Hematopoietic multipotent progenitor cell treated with erythropoietin and hydrocortisone succinate and interleukin-3 and kit ligand, for 4 days (in vitro differentiated cells): Measurements from ENCODE around the gene APOE.
"Not testable (repeated sequence)": the region's sequence is repeated elsewhere in the genome, so short reads cannot be mapped to it uniquely, and the experiment has no call there.

Experiments
- DNase-seq: peaks from one replicate; pipeline ENCODE4 v3.0.0-alpha.2; 2015

APOE gene

DNA sequence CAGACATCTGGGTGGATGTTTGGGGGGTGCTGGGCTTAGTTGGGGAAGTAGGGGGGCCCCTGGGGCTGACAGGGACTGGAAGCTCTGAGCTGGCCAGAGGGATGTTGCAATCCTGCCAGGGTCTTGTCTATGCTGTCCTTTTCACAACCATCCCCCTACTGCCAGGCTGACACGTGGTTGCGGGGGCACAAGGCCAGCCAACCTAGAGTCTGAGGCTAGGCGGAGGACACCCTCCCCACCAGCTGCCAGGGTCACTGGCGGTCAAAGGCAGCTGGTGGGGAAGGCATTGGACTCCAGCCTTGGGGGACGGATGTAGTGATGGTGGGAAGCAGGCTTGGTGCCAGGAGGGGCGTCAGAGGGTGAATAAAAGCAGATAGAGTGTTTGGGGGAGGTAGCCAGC lies 7.3 kb downstream of the APOE start:
- peak; percentile 73 for DNase-seq

DNA sequence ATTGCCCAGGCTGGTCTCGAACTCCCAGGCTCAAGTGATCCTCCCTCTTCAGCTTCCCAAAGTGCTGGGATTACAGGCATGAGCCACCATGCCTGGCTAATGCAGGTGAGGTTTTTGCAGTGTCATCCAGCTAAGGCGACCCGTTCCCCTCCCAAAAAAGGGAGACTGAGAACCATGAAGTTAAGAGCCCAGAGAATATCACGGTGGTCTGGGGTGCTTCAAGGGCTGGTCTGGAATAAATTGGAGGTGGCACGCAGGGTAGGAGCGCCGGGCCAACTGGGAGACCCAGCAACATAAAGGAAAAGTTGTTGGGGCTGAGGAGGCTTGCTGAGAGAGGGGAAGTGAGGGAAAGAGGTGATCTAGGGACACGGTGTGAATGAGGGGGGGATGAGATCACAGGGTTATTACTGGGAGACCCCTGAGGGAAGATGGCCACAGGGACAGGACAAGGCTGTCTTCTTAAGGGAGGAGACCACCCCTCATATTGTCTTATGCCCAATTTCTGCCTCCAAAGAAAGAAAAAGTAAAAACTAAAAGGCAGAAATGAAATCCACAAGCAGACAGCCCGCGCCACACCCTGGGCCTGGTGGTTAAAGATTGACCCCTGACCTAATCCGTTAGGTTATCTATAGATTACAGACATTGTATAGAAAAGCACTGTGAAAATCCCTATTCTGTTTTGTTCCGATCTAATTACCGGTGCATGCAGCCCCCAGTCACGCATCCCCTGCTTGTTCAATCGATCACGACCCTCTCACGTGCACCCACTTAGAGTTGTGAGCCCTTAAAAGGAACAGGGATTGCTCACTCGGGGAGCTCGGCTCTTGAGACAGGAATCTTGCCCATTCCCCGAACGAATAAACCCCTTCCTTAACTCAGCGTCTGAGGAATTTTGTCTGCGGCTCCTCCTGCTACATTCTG lies 8.2 kb downstream of the APOE start:
- DNase-seq, result peak; percentile 83

DNA sequence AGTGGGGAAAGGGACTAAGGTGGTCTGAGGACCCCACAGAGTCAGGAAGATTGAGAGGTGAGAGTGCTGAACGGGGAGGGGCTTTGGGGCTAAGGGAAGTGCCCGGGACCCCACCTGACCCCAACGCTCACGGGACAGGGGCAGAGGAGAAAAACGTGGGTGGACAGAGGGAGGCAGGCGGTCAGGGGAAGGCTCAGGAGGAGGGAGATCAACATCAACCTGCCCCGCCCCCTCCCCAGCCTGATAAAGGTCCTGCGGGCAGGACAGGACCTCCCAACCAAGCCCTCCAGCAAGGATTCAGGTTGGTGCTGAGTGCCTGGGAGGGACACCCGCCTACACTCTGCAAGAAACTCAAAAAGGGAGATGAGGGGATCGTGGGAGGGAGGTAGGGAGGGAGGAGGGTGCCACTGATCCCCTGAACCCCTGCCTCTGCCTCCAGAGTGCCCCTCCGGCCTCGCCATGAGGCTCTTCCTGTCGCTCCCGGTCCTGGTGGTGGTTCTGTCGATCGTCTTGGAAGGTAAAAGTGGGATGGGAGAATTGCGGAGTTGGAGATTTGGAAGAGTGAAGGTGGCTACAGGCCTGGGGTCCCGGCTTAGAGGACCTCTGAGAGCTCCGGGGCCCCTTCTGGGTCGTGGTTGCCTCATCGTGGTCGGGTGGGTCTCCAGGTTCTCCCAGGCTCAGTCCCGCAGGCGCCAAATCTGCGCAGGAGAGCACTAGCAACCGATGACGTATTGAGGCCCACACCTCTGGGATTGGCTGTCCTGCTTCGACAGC lies 9.0 kb downstream of the APOE start, which contains the start of gene APOC1:
Gene APOC1 (plus strand): TSS at position 176 of the 774 bp plus-strand sequence. CDS start 284 bp downstream, at position 460.
- peak; percentile 93 for DNase-seq

DNA sequence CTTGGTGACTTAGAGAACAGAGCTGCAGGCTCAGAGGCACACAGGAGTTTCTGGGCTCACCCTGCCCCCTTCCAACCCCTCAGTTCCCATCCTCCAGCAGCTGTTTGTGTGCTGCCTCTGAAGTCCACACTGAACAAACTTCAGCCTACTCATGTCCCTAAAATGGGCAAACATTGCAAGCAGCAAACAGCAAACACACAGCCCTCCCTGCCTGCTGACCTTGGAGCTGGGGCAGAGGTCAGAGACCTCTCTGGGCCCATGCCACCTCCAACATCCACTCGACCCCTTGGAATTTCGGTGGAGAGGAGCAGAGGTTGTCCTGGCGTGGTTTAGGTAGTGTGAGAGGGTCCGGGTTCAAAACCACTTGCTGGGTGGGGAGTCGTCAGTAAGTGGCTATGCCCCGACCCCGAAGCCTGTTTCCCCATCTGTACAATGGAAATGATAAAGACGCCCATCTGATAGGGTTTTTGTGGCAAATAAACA lies 18.7 kb downstream of the APOE start:
- DNase-seq, result no peak

DNA sequence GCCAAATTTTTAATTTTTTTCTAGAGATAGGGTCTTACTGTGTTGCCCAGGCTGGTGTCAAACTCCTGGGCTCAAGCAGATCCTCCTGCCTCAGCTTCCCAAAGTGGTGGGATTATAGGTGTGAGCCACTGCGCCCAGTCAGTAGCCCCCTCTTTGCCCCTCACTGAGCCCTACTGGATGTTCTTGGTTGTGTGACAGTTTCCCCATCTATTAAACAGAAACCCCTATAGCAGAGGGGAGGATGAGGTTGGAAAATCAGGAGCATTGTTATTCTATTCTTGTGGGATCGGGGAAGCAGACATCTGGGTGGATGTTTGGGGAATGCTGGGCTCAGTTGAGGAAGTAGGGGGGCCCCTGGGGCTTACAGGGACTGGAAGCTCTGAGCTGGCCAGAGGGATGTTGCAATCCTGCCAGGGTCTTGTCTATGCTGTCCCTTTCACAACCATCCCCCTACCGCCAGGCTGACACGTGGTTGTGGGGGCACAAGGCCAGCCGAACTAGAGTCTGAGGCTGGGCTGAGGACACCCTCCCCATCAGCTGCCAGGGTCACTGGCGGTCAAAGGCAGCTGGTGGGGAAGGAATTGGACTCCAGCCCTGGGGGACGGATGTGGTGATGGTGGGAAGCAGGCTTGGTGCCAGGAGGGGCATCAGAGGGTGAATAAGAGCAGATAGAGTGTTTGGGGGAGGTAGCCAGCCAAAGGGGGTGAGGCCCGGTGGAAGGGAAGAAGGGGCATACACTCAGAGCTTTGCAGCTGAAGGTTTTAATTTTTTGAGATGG lies 19.7 kb downstream of the APOE start:
- DNase-seq, result peak; percentile 78

DNA sequence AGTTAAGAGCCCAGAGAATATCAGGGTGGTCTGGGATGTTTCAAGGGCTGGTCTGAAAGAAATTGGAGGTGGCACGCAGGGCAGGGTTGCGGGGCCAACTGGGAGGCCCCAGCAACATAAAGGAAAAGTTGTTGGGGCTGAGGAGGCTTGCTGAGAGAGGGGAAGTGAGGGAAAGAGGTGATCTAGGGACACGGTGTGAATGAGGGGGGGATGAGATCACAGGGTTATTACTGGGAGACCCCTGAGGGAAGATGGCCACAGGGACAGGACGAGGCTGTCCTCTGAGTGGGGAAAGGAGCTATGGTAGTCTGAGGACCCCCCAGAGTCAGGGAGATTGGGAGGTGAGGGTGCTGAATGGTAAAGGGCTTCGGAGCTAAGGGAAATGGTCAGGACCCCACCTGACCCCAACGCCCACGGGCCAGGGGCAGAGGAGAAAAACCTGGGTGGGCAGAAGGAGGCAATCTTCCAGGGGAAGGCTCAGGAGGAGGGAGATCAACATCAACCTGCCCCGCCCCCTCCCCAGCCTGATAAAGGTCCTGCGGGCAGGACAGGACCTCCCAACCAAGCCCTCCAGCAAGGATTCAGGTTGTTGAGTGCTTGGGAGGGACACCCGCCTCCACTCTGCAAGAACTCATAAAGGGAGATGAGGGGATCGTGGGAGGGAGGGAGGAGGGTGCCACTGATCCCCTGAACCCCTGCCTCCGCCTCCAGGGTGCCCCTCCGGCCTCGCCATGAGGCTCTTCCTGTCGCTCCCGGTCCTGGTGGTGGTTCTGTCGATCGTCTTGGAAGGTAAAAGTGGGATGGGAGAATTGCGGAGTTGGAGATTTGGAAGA lies 20.9 kb downstream of the APOE start:
- not testable (repeated sequence) for DNase-seq

DNA sequence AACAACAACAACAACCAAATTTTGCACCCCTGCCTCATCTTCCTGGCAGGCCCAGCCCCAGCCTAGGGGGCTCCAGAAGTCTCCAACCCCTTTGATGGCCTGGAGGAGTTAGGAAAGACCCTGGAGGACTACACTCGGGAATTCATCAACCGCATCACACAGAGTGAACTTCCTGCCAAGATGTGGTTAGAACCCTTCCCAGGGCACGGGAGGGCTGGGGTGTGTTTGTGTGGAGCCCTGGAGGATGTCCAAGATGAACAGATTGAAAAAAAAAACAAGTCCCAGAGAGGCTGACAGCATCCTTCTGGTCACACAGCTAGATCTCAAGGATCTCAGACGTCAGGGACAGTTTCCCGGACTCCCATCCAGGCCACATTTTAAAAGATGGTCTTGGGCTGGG lies 22.1 kb downstream of the APOE start:
- no peak for DNase-seq

DNA sequence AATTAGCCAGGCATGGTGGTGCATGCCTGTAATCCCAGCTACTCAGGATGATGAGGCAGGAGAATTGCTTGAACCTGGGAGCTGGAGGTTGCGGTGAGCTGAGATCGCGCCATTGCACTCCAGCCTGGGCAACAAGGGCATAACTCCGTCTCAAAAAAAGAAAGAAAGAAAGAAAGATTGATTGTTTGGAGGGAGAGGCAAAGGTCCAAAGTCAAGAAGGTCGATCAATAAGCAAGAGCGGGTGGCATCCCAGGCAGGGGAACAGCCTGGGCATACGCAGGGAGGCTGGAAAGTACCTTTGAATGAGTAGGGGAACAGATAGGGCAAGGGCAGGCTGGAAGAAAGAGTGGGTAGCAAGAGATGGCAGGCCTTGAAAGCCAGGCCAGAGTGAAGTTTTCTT lies 24.5 kb downstream of the APOE start:
- no peak for DNase-seq

DNA sequence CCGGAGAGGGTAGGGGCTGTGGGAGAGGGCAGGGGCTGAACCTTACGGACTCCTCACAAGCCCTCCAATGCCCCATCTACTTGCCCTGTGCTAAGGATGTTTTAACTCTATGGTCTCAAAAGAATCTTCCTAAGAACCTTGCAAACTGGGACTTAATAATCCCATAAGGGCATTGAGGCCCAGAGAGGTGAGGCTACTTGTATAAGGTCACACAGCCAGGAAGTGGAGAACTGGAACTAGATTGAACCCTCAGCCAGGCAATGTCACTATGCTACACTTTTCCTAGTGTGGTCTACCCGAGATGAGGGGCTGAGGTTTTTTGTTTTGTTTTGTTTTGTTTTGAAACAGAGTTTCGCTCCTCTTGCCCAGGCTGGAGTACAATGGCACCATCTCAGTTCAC lies 25.9 kb downstream of the APOE start:
- DNase-seq, result no peak

DNA sequence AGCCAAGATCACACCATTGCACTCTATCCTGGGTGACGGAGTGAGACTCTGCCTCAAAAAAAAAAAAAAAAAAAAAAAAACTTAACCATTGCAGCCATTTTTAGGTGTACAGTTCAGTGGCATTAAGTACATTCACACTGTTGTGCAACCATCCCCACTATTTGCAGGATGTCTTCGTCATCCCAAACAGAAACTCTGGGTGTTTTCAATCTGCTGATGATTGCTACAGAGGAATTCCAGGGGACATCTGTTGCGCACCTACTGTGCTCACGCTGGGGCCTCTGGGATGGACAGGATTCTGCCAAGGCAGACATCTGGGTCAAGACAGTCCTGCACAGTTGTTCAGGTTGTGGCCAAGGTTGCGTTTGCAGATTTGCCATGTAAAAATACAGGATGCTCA lies 34.1 kb downstream of the APOE start:
- DNase-seq, result no peak

DNA sequence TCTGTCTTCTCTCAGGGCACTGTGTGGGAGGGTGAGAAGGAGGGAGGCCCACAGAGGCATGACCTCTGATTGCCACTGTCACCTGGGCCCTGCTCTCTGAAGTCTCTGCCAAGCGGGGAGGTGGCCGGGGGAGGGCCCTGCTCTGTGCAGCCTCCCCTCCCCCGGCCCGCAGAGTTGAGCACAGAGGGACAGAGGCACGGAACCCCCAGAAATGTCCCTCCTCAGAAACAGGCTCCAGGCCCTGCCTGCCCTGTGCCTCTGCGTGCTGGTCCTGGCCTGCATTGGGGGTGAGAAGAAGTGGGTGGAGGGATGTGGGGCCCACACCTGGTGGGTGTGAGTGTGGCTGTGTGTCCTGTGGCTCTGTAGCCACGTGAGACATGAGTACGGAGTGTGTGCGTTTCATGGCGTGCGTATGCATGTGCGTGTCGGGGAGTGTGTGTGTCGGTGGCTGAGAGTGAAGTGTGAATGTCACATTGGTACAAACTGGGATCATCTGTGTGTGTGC lies 36.5 kb downstream of the APOE start, which contains the start of gene APOC4:
Gene APOC4 (plus strand): TSS at position 171 of the 505 bp plus-strand sequence. CDS start 41 bp downstream, at position 212.
- DNase-seq, result no peak

DNA sequence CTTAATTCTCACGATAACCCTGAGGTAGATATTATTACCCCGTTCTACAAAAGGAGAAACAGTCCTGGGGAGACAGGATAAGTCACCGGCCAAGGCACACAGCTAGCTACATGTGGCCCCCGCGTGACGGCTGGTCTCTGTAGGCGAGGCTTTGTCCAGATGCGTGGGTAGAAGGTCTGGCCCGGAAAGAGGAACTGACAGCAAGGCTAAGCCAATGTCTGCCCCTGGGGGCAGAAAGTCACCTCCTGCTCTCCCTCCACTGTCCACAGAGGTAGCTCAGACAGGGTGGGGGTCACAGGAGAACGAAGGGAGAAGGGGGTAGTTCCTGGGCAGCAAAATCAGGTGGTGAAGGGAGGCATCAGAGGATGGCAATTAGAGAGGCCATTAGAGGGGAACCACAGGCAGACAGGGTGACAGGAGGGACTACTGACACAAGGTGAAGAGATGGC lies 38.2 kb downstream of the APOE start:
- DNase-seq, result peak; percentile 90

DNA sequence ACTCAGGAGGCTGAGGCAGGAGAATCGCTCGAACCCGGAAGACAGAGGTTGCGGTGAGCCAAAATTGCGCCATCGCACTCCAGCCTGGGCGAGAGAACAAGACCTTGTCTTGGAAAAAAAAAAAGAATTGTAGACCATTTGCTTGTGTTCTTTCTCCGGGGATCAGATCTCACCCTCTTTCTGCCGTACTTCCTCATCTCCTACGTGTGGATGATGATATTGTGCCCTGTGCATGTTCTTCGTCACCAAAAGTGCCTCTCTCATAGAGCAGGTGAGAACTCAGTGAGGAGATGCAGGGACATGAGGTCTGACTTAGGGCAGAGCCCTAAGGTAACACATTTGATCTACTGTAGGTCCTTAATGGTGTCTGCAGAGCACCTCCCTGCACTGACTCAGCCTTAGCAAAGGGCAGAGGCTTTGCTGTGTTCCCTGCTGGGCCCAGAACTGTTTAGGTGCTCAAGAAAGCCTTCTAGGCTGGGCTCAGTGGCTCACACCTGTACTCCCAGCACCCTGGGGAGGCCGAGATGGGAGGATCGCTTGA lies 41.5 kb downstream of the APOE start:
- DNase-seq, result no peak

DNA sequence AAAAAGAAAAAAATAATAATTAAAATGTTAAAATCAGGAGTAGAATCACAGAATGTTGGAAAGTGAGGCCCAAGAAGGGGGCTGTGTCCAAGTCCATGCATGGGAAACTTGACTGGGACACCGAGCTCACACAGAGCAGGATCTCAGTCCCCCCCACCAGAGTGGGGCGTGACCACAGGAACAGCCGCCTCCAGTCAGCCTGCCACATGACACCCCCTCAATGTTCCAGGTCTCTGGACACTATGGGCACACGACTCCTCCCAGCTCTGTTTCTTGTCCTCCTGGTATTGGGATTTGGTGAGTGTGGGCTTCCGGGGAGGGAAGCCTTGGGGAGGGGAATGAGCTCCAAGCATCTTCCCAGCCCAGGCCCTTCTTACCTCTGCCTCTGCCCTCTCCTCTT lies 42.6 kb downstream of the APOE start:
- no peak for DNase-seq

DNA sequence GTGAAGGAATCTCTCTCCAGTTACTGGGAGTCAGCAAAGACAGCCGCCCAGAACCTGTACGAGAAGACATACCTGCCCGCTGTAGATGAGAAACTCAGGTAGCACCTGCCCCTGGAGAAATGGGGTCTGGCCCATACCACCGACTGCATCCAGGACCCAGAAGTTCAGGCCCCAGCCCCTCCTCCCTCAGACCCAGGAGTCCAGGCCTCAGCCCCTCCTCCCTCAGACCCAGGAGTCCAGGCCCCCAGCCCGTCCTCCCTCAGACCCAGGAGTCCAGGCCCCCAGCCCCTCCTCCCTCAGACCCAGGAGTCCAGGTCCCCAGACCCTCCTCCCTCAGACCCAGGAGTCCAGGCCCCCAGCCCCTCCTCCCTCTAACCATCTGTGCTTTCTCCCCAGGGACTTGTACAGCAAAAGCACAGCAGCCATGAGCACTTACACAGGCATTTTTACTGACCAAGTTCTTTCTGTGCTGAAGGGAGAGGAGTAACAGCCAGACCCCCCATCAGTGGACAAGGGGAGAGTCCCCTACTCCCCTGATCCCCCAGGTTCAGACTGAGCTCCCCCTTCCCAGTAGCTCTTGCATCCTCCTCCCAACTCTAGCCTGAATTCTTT lies 43.3 kb downstream of the APOE start:
- no peak for DNase-seq

DNA sequence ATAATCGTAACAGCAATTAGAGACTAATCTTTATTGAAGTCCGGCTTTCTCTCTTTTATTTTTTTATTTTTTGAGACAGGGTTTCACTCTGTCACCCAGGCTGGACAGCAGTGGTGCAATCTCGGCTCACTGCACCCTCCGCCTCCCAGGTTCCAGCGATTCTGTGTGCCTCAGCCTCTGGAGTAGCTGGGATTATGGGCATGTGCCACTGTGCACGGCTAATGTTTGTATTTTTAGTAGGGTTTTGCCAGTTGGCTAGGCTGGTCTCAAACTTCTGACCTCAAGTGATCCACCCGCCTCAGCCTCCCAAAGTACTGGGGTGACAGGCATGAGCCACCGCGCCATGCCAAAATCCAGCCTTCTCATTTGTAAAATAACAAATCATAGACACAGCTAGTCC lies 44.0 kb downstream of the APOE start:
- DNase-seq, result no peak

DNA sequence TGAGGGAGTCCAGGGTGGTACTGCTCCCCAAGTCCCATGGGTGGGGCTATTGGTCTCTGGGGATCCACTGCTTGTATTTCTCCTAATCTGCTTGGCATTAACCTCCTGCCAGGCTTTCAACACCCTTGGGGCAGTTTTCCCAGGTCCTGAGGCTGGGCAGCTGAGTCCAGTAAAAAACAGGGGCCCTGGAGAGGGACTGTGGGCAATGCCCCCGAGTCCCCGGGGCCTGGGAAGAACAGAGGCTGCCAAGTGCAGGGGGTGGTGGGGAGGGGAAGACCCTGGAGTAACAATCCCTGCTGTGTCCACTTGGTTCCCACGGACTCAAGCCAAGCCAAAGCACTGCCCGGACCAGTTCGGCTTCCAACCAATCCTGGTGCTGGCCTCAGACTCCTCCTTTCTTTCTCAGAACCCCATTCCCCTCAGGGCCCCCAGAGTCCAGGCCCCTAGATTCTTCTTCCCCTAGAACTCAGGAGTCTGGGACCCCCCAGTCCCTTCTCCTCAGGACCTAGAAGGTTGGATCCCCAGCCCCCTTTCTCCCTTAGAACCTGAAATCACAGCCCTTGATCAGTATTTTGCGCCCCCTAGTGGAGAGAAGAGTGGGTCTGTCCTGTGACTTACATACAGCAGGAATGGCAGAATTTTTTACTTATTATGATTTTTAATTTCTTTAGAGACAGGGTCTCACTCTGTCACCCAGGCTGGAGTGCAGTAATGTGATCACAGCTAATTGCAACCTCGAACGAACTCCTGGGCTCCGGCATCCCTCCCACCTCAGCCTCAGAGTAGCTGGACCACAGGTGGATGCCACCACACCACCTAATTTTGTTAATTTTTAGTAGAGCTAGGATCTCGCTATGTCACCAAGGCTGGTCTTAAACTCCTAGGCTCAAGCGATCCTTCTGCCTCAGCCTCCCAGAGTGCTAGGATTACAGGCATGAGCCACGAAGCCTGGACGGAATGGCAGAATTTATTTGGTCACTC lies 45.9 kb downstream of the APOE start:
- peak; percentile 93 for DNase-seq

DNA sequence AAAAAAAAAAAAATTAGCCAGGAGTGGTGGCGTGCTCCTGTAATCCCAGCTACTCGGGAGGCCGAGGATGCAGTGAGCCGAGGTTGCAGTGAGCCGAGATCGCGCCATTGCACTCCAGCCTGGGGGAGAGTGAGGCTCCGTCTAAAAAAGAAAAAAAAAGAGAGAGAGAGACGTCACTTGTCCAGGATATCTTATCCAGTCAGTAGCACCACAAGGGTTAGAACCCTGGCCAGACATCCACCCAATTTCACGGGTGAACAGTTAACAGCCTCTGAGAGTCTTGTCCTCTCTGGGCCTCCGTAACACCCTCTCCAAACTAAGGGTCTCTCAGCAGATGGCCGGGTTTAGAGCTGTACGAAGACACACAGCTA lies 48.7 kb downstream of the APOE start:
- DNase-seq, result no peak

DNA sequence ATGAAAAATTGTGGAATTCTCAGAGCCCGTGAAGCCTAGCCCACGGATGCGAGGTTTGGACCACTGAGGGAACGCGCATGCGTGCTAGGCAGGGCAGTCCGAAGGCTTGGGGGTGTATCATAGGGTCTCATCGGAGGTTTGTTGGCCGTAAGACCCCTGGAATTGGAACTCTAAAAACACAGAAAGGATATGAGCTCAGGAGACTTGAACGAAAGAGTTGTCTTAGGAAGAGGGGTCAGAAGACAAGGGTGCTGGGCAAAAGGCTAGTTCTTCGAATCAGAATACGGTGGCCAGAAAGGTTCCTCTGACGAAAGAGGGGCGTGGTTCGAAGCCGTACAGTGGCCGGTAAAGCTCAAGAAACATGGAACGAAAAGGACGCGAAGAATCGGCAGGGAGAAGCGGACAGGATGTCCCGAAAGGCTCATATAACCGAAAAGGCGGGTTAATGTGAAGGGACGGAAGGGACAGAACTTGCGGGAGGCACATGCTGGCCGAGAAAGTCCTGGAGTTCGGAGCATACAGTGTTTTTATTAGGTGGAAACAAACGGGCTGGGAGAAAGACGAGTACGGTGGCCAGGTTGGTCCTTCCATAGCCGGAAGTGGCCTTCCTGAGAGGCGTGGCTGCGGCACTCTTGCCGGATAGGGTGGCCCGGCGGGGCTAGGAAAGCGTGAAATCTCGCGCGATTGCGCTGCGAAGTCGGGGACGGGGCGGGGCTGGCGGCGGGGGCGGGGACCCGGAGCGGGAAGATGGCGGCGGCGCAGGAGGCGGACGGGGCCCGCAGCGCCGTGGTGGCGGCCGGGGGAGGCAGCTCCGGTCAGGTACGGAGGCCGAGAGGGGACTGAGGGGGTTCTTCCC lies 49.3 kb downstream of the APOE start, which contains the start of gene CLPTM1:
Gene CLPTM1 (plus strand): TSS at position 732 of the 856 bp plus-strand sequence. CDS start 16 bp downstream, at position 748.
- peak; percentile 99 for DNase-seq
